AG04449 (cell line): ENCODE measurements around the gene C15orf39.

Source experiments
- CTCF ChIA-PET: fragments of 350-600 bp; formaldehyde crosslinking; extraction: SDS; loops from one replicate; lab custom pipeline; 2021; ENCODE audit warnings: antibody characterized with exemption; lab: Yijun Ruan, JAX
- POLR2A ChIA-PET: fragments of 400-600, 350-600 bp; formaldehyde crosslinking; extraction: SDS; loops from one replicate; lab custom pipeline; 2020; ENCODE audit warnings: antibody characterized with exemption, inconsistent platforms; lab: Yijun Ruan, JAX
- DNase-seq: peaks from one replicate; pipeline ENCODE4 v3.0.0-alpha.2; 2010; ENCODE audit warnings: low read depth, low spot score
- H3K4me3 ChIP-seq: 2 replicates; pipeline ENCODE4 v1.5.1; 2011; ENCODE audit warnings: low read depth, mild to moderate bottlenecking, control low read depth, low read length
- CTCF ChIP-seq: IDR thresholded peaks from one replicate; pipeline ENCODE4 v1.5.1; 2011; ENCODE audit warnings: mild to moderate bottlenecking, moderate library complexity, low read length, control low read depth, inconsistent platforms; ENCODE audit not compliant: insufficient read depth; ENCODE audit errors: missing control alignments

C15orf39 gene

DNA sequence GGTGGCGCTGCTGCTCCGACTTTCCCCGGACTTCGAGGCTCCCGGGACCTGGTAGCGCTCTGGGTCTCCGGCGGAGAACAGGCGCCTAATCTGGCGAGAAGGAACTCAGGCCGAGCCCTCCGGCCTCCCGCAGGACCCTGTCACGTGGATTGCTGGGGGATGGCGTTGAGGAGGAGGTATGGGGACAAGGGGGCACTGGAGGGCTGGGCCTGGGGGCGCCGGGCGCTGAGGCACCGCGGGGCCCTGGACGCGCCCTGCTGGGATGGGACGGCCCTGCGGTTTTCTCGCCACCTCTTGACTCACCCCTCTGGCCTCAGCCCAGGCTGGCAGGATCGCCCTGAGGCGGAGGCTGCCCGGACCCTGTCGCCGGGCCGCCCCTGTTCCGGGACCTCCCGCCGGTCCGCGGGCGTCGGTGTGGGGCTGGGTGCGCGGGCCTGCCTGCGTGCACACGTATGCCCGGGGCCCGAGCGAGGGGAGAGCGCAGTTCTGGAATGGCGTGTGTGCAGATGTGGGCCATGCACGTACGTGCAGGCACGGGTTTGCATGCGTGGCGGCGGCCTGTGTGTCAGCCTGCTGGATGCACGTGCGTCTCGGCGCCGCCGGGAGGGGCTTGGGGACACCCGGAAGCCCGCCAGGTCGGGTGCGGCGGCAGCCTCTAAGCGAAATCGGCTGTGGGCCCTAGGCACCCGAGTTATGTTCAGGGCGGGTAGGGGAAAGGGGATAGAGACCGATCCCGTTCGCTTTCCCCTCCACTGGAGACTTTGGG lies 752 bp downstream of the C15orf39 start:
- H3K4me3 ChIP-seq = peak overlapping the region; percentile 89
- ChIA-PET CTCF (interaction anchor here (0.9 to 10.9 kb wide), 20 partner anchors 10 to 245 kb away, joined by 3 to 337 read pairs (median 8); partner anchors contain the start of genes PPCDC and RPP25), POLR2A (interaction anchor here (1.0 to 2.0 kb wide), 10 partner anchors 10 to 179 kb away, joined by 3 to 20 read pairs (median 6); partner anchors contain the start of genes MAN2C1 and PPCDC)
- TF ChIP-seq CTCF = no peak
- peak; percentile 10 for DNase-seq

GRCh38 chr15:75203017-75203907 lies 1.6 kb downstream of the C15orf39 start:
- TF ChIP-seq CTCF = no peak
- ChIA-PET POLR2A (interaction anchor here (1.2 to 2.4 kb wide), 3 partner anchors 160 to 180 kb away, joined by 7 to 11 read pairs (median 8); partner anchors contain the start of gene PPCDC), CTCF (interaction anchor here (0.6 to 10.9 kb wide), 17 partner anchors 9 to 421 kb away, joined by 3 to 337 read pairs (median 4); partner anchors contain the start of genes CSK and PPCDC)
- no peak for DNase-seq
- peak overlapping the region; percentile 89 for H3K4me3 ChIP-seq

DNA sequence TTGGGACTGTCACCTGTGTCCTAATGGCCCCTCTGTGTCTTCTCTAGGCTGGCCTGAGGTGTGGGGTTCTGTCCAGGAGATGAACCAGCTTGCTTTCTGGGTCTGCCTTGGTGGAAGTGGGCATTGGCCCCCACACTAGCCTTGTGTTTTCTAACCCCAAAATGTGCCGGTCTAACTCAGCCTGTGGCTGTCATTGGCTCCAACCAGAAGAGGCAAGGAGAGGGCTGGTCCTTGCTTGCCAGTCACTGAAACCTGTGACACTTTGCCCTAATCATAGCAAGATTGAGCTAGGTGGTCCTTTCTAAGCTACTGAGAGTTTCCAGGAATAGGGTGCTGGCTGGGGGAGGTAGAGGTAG lies 2.2 kb downstream of the C15orf39 start:
- no peak for DNase-seq
- POLR2A ChIA-PET = interaction anchor here (1.5 to 2.4 kb wide), 2 partner anchors 160 to 174 kb away, joined by 7 to 11 read pairs; no protein-coding TSS in a partner anchor
- CTCF ChIA-PET = interaction anchor here (0.6 to 10.9 kb wide), 20 partner anchors 9 to 423 kb away, joined by 3 to 337 read pairs (median 4); partner anchors contain the start of genes CSK and PPCDC
- H3K4me3 ChIP-seq = peak overlapping the region; percentile 89
- TF ChIP-seq CTCF = no peak

DNA sequence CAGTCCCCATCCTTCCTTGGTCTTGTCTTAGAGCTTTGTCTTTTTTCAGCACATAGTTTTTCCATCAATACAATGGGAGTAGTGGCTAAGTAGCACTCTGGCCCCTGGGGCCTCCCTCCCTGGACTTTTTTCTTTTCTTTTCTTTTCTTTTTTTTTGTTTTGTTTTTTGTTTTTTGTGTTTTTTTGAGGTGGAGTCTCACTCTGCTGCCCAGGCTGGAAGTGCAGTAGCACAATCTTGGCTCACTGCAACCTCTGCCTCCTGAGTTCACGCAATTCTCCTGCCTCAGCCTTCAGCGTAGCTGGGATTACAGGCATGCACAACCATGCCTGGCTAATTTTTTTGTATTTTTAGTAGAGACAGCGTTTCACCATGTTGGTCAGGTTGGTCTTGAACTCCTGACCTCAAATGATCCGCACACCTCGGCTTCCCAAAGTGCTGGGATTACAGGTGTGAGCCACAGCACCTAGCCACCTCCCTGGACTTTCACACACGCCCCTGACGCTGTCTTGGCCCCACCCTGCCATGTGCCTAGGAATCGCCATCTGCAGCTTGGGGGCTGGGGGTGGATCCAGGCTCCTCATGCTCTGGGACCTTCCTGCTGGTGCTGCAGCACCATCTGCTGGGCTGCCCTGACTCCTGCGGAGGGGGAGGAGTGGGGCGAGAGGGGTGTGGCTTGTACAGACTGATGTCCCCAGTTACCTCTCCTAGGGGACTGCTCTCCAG lies 2.8 kb downstream of the C15orf39 start:
- POLR2A ChIA-PET = interaction anchor here (0.8 to 2.4 kb wide), 3 partner anchors 161 to 181 kb away, joined by 5 to 11 read pairs (median 7); partner anchors contain the start of gene PPCDC

GRCh38 chr15:75205064-75205395 lies 3.3 kb downstream of the C15orf39 start:
- no peak for TF ChIP-seq CTCF
- POLR2A ChIA-PET = interaction anchor here (0.8 to 2.4 kb wide), 2 partner anchors 175 to 182 kb away, joined by 5 to 11 read pairs; partner anchors contain the start of gene PPCDC
- H3K4me3 ChIP-seq = no peak overlapping the region
- DNase-seq = no peak
- CTCF ChIA-PET = interaction anchor here (0.7 to 10.9 kb wide), 8 partner anchors 10 to 358 kb away, joined by 3 to 337 read pairs (median 5); partner anchors contain the start of gene PPCDC

More for the DNA sequence above, 2.8 kb downstream of the C15orf39 start:
- CTCF ChIA-PET = interaction anchor here (0.6 to 10.9 kb wide), 22 partner anchors 8 to 424 kb away, joined by 3 to 337 read pairs (median 4); partner anchors contain the start of genes CSK and PPCDC
- no peak overlapping the region for H3K4me3 ChIP-seq
- DNase-seq = peak; percentile 46
- TF ChIP-seq CTCF = peak; percentile 99
